ENCODE data around the gene IRF2BPL. TPM values are rescaled to one million over a fixed set of nuclear protein-coding genes. Genes with fewer than 3 reads are reported as not detected.

Gene IRF2BPL
- total RNA-seq (2014; rRNA removed; shearing (Covaris generic)): 22.0 and 27.6 TPM in 2 replicates
- polyA plus RNA-seq (2015; cell fraction: cytosol; rRNA removed): 20.8 and 21.0 TPM in 2 replicates
- polyA plus RNA-seq (2015; cell fraction: nucleus; rRNA removed): 17.6 and 20.3 TPM in 2 replicates

GRCh38 chr14:77028384-77029231, at the start of gene IRF2BPL:
Gene IRF2BPL, minus strand, starts transcription at chr14:77028708. Its CDS starts 916 bp downstream, at chr14:77027792.
- peak; percentile 95 for DNase-seq (ENCODE audit: low read depth)

GRCh38 chr14:77077040-77077439, 48.5 kb upstream of the IRF2BPL start:
- no peak for DNase-seq (ENCODE audit: low read depth)

- DNase-seq (ENCODE audit: low read depth): no peak
Measured at GRCh38 chr14:77076113-77076631, 47.7 kb upstream of the IRF2BPL start.

GRCh38 chr14:77074969-77075368, 46.5 kb upstream of the IRF2BPL start:
- DNase-seq (ENCODE audit: low read depth): no peak

- peak; percentile 59 for DNase-seq (ENCODE audit: low read depth)
Measured at GRCh38 chr14:77071938-77072388, 43.5 kb upstream of the IRF2BPL start.

GRCh38 chr14:77069551-77069950, 41.0 kb upstream of the IRF2BPL start:
- no peak for DNase-seq (ENCODE audit: low read depth)

- no peak for DNase-seq (ENCODE audit: low read depth)
Measured at GRCh38 chr14:77068517-77069200, 40.2 kb upstream of the IRF2BPL start.

GRCh38 chr14:77067632-77068516, 39.4 kb upstream of the IRF2BPL start:
- peak; percentile 71 for DNase-seq (ENCODE audit: low read depth)

GRCh38 chr14:77066578-77067172, 38.2 kb upstream of the IRF2BPL start:
- no peak for DNase-seq (ENCODE audit: low read depth)

- DNase-seq (ENCODE audit: low read depth): no peak
Measured at GRCh38 chr14:77065851-77066577, 37.5 kb upstream of the IRF2BPL start.

GRCh38 chr14:77064521-77065178, 36.1 kb upstream of the IRF2BPL start:
- no peak for DNase-seq (ENCODE audit: low read depth)

GRCh38 chr14:77063571-77064171, 35.2 kb upstream of the IRF2BPL start:
- no peak for DNase-seq (ENCODE audit: low read depth)

- DNase-seq (ENCODE audit: low read depth): no peak
Measured at GRCh38 chr14:77062261-77062660, 33.8 kb upstream of the IRF2BPL start.

GRCh38 chr14:77061630-77062257, 33.2 kb upstream of the IRF2BPL start:
- DNase-seq (ENCODE audit: low read depth): no peak

- DNase-seq (ENCODE audit: low read depth): peak; percentile 92
Measured at GRCh38 chr14:77059276-77059915, 30.9 kb upstream of the IRF2BPL start.

- DNase-seq (ENCODE audit: low read depth): no peak
Measured at GRCh38 chr14:77058785-77059184, 30.3 kb upstream of the IRF2BPL start.

GRCh38 chr14:77058117-77058516, 29.6 kb upstream of the IRF2BPL start:
- DNase-seq (ENCODE audit: low read depth): no peak

GRCh38 chr14:77055981-77056380, 27.5 kb upstream of the IRF2BPL start:
- no peak for DNase-seq (ENCODE audit: low read depth)

All from HT1080 (cell line).